ENCODE data around the gene FOXD4.
"Not testable (repeated sequence)": the region's sequence is repeated elsewhere in the genome, so short reads cannot be mapped to it uniquely, and the experiment has no call there.

The FOXD4 gene

DNA sequence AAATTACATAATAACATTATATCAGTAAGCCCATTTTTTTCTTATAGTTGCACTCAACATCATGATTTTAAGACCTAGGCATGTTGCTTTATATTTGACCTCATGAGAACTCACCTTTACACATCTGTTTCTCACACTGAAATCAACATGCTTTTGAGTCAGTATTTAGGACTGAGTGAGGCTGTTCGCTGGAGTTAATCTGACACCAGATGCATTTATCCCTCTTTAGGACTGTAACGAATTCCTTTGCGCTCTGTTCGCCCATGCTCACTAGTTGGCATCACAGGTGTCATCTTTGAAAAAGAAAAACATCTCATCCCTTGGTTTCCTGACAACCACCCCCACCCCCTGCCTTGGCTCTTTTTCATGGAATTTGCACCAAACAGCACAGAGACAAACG, 24.3 kb downstream of the FOXD4 start:
- not testable (repeated sequence) for DNase-seq (ENCODE audit: low spot score)

DNA sequence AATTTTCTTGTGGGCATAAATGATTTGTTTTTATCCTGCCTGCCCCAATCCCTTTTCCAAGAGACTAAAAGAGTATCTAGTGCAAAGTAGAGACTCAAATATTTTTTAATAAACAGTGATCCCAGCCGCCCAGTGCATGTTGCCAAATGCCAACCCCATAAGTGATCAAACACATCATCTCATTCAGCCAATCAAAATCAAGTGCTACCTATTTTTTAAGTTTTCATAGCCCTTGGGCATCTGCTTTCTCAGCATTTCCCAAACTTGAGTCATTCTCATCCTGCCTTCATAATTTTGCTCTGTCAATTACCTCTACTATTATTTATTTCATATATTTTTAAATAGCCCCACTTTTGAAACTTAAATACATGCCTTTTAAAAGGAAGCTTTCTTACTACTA, 27.4 kb downstream of the FOXD4 start:
- not testable (repeated sequence) for DNase-seq (ENCODE audit: low spot score)

DNA sequence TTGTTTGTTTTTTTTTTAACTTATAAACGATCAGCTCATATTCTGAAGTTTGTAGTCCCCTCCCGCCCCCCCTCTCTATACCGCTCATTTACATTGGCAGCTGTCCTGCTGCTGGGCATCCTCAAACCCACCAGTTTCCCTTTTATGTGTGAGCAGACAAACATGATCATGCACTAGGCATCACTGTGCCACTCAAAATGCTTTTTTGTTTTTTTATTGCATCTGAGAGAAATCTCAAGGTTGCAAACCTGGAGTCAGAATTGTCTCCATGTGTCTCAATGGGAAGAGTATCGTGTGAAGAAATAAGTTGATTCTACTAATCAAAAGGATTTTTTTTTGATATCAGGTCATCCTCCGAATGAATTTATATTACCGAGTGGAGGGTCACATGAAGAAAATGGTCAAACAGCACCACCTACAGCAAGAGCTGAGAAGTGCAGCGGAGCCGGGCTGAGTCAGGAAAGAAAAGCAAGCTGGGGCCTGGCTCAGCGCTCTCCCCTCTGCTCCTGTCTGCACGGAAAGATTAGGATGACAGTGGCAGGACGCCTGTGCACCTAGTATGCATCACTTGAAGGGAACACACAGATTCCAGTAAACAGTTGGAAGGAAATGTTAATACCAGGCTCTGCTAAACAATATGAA, 29.7 kb downstream of the FOXD4 start:
- not testable (repeated sequence) for DNase-seq (ENCODE audit: low spot score)

DNA sequence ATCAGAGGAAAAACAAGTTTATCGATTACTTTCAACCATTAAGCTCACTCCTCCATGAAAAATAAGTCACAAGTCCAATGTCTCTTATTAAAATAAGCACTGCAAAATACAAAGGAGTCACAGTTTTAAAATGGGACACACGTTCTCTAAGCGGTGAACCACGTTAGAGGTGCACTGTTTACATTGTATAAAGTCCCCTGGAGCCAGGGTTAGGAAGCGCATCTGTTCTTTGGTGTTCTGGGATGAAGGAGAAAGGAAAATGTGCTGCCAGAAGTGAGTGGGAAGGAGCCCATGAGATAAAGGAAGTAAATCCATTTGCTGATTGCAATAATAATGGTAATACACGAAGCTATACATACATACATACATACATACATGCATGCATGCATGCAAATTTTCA, 30.4 kb downstream of the FOXD4 start:
- not testable (repeated sequence) for DNase-seq (ENCODE audit: low spot score)

DNA sequence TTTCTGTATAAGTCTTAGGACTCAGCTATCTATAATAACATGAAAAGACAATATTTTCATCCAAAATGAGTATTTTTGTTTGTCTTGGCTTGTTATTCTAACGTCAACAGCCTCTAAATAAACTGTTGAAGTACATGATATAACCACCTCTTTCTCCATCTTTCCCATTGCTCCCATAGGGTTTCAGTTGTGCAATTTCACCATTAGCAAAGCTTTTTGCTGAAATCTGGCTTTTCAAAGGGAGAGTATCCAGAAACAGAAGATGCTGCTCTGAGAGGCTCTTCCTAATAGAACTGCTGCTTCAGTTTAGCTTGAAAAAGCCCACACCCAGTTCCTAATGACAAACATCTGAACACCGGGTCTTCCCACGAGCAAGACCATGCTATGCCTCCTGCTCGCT, 31.1 kb downstream of the FOXD4 start:
- not testable (repeated sequence) for DNase-seq (ENCODE audit: low spot score)

DNA sequence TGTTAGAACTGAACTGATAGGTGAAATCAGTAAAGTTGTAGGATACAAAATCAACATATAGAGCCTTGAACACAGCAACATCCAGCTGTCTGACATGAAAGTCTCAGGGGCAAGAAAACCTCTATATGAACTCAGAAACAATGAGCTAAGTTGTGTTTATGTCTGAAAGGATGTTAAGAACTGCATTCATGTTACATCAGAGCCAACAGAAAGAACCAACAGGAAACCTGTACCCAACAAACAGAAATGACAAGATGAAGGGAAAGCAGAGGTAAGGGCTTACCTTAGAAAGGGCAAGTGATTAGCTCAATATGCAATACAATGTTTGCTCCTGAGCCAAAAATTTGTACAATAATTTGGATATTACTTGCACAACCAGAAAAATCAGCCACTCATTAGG, 31.5 kb downstream of the FOXD4 start:
- not testable (repeated sequence) for DNase-seq (ENCODE audit: low spot score)

DNA sequence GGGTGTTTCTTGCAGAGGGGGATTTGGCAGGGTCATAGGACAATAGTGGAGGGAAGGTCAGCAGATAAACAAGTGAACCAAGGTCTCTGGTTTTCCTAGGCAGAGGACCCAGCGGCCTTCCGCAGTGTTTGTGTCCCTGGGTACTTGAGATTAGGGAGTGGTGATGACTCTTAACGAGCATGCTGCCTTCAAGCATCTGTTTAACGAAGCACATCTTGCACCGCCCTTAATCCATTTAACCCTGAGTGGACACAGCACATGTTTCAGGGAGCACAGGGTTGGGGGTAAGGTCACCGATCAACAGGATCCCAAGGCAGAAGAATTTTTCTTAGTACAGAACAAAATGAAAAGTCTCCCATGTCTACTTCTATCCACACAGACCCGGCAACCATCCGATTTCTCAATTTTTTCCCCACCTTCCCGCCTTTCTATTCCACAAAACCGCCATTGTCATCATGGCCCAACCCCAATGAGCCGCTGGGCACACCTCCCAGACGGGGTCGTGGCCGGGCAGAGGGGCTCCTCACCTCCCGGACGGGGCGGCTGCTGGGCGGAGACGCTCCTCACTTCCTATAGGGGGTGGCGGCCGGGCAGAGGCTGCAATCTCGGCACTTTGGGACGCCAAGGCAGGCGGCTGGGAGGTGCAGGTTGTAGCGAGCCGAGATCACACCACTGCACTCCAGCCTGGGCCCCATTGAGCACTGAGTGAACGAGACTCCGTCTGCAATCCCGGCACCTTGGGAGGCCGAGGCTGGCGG, 35.1 kb downstream of the FOXD4 start:
- not testable (repeated sequence) for DNase-seq (ENCODE audit: low spot score)

DNA sequence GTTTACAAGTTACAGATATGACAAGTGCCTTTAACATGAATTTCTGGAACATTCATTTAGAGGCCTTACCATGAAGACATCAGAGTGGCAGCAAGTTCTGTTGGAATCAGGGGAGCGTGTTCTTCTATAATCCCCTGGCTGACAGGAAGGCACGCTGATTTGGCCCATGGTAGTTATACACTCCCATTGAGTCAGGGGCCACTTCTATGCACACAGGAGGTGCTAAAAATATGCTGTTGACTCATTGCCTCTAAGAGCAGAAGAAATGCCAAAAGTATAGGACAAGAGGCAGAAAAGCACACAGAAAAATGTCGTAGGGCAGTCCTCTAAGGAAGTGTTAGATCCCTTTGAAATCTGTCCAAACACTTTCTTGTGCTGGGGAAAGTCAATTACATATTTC, 39.9 kb downstream of the FOXD4 start:
- DNase-seq (ENCODE audit: low spot score) = not testable (repeated sequence)

DNA sequence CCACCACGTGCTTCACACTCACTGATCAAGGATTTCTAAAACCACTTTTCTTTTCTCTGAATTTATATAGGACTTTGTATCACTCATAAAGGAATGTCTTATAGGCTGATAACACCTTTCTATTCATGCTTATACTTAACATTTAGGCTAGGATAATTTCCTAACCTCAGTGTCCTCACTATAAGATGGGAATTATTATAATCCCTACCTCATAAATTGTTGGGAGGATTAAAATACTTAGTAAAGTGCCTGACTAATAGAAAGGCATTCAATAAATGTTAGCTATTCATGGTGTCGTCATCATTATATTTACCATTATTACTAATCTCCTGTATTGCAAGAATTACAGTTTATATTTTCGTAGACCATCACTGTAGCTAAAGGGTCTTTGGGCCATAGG, 41.8 kb downstream of the FOXD4 start:
- DNase-seq (ENCODE audit: low spot score) = not testable (repeated sequence)

DNA sequence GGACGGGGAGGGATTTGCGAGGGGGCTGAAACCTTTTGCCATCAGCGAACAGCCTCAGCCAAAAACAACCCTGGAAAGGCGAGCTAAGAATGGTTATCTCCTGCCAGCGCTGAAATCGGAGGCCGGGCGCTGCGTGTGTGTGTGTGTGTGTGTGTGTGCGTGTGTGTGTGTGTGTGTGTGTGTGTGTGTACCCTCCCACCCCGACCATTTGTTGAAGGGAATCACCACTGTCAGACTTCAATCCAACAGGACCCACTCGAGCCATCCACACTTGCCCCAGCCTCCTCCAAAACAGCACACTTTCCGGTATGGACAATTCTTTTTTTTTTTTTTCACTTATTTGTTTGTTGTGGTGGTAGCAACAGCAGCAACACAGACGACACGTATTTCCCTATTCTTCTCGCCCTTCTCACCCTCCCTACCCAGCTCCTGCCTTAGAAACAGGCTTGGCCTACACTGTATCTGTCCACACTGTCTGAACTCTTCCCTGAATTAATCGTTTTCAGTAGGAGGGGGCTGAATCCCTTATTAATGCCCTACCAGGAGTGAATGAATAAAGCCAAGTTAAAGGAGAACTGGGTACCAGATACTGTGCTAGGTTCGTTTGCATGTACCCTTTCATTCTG, 44.2 kb downstream of the FOXD4 start:
- not testable (repeated sequence) for DNase-seq (ENCODE audit: low spot score)

DNA sequence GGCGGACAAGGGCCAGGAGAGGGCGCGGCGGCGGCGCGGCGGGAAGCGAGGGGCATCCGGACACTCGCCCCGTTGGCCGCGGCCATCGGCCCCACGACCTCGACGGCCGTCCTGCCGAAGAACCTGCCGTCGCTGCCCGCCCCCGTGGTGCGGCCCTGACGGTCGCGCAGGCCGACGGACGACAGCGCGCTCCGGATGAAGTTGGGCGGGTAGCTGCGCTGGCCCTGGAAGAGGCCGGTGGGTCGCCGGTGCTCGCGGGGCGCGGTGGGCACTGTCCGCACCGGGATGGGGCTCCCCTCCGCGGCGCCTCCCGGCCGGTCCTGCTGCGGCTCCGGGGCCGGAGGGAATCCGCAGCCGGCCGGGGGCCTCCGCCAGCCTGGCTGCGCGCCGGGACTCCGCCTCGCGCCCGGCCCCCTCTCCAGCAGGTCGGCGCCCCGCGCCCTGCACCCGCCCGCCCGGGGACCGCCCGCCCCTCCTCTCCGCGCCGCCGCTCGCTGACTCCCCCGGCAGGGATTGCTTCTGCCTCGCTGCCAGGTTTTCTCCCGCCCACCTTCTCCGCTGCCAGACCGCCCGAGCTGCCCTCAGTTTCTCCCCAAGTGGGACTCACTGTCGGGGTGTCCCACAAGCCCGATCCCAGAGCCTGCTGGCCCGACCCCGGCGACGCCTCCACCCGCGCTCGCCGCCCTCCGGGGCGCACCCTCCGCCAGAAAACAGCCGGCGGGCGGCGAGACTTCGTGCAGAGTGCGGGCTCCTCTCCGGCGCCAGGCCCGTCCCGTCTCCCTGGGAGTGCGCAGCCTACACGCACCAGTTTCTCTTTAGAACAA, 44.9 kb downstream of the FOXD4 start:
- peak; percentile 60 for DNase-seq (ENCODE audit: low spot score)
